ENCODE results near the gene DSCAML1. TPM values are rescaled to one million over a fixed set of nuclear protein-coding genes. Genes with fewer than 3 reads are reported as not detected.
A peak's percentile ranks its signal among the peaks of the same experiment; 100 is the strongest.

Gene DSCAML1
- total RNA-seq, 6 experiments from 2014 or later: not detected

DNA sequence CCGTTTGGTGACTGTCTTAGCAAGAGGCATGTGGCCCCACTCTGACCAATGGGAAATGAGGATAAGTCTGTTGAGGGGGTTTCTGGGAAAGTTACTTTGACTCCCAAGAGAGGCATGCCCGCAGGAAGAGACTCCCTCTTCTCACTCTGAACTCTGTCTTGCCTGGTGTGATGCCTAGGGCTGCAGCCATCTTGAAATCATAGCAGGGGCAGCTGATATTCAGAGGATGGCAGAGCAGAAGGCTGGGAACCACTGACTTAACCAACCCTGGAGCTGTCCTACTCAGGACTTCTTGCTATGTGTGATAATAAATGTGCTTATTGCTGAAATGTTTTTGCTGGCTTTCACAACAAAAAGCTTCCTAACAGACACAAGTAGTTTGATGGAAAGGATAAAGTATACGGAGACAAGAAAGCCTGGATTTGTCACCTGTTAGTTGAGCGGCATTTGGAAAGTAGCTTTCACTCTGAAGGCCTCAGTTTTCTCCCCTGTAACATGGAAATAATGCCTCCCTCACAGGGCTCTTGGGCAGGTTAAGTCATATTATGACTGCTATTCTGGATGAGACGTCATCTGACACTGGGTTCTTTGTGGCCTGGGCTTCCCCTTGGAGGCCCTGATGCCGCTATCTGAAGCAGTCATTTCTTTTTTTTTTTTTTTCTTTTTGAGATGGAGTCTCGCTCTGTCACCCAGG is 340.8 kb downstream of the DSCAML1 start:
- peaks cover 13% of the 10 kb centered on the region for H3K9me3 Mint-ChIP-seq
- H3K27me3 Mint-ChIP-seq (ENCODE audit: insufficient read depth): peaks cover 47% of the 10 kb centered on the region
- TF ChIP-seq, protein P1, sequence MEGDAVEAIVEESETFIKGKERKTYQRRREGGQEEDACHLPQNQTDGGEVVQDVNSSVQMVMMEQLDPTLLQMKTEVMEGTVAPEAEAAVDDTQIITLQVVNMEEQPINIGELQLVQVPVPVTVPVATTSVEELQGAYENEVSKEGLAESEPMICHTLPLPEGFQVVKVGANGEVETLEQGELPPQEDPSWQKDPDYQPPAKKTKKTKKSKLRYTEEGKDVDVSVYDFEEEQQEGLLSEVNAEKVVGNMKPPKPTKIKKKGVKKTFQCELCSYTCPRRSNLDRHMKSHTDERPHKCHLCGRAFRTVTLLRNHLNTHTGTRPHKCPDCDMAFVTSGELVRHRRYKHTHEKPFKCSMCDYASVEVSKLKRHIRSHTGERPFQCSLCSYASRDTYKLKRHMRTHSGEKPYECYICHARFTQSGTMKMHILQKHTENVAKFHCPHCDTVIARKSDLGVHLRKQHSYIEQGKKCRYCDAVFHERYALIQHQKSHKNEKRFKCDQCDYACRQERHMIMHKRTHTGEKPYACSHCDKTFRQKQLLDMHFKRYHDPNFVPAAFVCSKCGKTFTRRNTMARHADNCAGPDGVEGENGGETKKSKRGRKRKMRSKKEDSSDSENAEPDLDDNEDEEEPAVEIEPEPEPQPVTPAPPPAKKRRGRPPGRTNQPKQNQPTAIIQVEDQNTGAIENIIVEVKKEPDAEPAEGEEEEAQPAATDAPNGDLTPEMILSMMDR (IDR thresholded peaks at IDR 0.05): no peak
- H3K36me3 Mint-ChIP-seq (ENCODE audit: low read depth): peaks cover 8% of the 10 kb centered on the region
- H3K4me3 Mint-ChIP-seq: no peak overlapping the region
- no peak for DNase-seq
- no peak overlapping the region for H3K27ac Mint-ChIP-seq
- no peaks in the 10 kb centered on the region for H3K4me1 Mint-ChIP-seq (ENCODE audit: low read depth)

DNA sequence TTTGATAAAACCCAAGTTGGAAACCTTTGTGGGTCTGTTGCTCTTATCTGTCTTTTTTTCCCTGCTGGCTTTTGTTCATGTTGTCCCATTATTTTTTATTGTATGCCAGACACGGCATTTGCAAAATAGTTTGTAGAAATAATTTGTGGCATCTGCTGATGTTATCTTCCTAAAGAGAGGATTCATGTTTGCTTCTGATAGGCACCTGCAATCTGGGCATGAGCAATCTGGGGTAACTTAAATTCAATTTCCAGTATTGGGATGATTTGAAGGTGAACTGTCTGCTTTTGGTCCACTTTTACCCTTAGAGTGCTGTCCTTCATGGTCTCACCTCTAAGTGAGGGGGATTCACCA is 342.5 kb downstream of the DSCAML1 start:
- peaks cover 38% of the 10 kb centered on the region for H3K27me3 Mint-ChIP-seq (ENCODE audit: insufficient read depth)
- H3K4me3 Mint-ChIP-seq: no peak overlapping the region
- H3K27ac Mint-ChIP-seq: no peak overlapping the region
- TF ChIP-seq, protein P1 (IDR thresholded peaks at IDR 0.05): no peak
- no peaks in the 10 kb centered on the region for H3K4me1 Mint-ChIP-seq (ENCODE audit: low read depth)
- H3K36me3 Mint-ChIP-seq (ENCODE audit: low read depth): peaks cover 8% of the 10 kb centered on the region
- H3K9me3 Mint-ChIP-seq: peaks cover 13% of the 10 kb centered on the region
- DNase-seq: no peak

DNA sequence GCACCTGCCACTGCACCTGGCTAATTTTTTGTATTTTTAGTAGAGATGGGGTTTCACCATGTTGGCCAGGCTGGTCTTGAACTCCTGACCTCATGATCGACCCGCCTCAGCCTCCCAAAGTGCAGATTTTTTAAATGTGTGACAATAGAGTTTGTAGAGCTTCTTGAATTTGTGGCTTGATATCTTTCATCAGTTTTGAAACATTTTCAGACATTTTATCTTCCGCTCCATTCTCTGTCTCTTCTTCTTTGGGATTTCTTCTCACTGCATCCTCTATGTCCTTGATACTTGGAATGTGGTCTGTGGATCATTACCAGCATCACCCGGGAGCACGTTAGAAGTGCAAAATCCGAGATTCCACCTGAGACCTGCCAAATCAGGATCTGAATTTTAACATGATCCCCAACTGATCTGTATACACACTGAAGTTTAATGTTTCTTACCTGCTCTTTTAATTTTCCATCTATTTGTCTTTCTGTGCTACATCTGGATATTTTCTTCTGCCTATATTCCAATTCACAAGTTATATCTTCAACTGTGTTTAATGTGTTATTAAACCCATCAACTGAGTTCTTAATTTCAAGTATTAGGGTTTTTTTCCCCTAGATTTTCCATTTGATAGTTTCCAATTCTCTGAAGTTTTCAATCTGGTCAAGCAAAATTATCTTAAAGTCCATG is 343.0 kb downstream of the DSCAML1 start:
- H3K4me3 Mint-ChIP-seq: no peak overlapping the region
- peaks cover 32% of the 10 kb centered on the region for H3K27me3 Mint-ChIP-seq (ENCODE audit: insufficient read depth)
- H3K9me3 Mint-ChIP-seq: peaks cover 13% of the 10 kb centered on the region
- H3K27ac Mint-ChIP-seq: no peak overlapping the region
- peaks cover 5% of the 10 kb centered on the region; the same call in 1 of the 2 replicates for H3K4me1 Mint-ChIP-seq (ENCODE audit: low read depth)
- TF ChIP-seq, protein P1 (IDR thresholded peaks at IDR 0.05): no peak
- no peak for DNase-seq
- H3K36me3 Mint-ChIP-seq (ENCODE audit: low read depth): peaks cover 8% of the 10 kb centered on the region

DNA sequence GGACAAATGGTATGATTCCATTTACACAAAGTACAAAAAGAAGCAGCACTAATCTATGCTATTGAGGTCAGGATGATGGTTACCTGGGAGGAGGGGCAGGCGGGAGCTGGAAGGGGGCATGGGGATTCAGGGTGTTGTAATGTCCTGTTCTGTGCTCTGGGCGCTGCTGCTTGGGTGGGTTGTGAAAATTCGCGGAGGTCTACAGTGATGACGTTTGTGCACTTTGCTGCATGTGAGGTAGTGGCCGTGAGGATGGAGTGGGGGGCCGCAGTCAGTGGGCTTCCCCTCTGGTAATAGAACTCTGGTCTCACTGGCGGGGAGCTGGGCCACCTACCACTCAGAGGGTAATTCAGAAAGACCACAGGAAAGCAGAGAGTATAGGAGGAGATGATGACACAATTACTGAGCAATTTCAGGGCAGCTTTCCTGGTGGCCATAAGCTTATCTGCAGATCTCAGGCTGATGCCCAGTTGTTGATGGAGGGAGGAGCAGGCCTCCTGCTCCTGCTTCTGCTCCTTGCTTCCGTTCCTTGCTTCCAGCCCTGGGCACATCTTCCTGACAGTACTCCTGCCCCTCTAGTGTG is 347.8 kb downstream of the DSCAML1 start:
- peak; percentile 29 for DNase-seq
- no peak overlapping the region for H3K4me3 Mint-ChIP-seq
- peaks cover 5% of the 10 kb centered on the region; the same call in 1 of the 2 replicates for H3K4me1 Mint-ChIP-seq (ENCODE audit: low read depth)
- H3K27ac Mint-ChIP-seq: no peak overlapping the region
- H3K9me3 Mint-ChIP-seq: peaks cover 8% of the 10 kb centered on the region
- H3K27me3 Mint-ChIP-seq (ENCODE audit: insufficient read depth): peaks cover 30% of the 10 kb centered on the region
- TF ChIP-seq, protein P1 (IDR thresholded peaks at IDR 0.05): no peak
- H3K36me3 Mint-ChIP-seq (ENCODE audit: low read depth): peaks cover 5% of the 10 kb centered on the region

DNA sequence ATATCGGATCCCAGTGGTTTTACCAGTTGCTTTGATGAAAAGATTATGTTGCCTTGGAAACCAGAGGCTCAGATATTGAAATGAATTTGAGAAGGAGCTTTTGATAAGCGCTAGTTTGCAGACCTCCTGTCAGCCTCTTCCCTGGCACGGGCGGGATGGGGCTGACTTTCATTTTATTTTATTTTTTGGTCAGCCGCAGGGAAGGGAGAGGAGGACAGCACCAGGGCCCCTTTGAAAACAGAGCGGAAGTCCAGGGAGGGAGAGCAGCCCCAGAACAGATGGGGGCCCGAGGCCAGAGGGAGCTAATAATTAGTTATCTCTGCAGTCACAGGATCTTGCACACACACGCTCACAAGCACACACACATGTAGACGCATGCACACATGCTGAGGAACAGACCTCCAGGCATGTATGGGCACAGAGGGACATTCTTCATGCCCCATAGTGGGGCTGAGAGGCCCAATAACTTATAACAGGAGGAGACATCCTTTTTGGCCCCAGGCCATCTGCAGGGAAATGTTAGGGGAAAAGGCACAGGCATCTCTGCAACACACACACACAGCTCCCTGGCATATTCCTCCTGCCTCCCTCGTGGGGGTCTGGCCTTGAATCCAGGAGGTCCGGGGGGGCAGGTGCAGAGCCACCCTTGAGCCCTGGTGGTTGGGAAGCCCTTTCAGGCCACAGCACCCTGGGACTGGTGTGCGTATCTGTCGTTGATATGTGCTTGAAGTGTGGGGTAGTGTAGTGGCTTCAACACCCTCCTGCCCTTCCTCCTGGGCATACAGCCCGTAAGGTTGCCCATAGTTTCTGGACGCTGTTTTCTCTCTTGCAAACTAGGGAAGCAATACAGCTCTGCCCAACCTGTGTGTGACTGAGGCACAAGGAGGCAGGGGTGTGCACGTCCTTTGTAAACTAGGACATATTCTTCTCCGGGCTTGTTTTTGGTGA is 352.0 kb downstream of the DSCAML1 start:
- no peaks in the 10 kb centered on the region for H3K9me3 Mint-ChIP-seq
- TF ChIP-seq, protein P1 (IDR thresholded peaks at IDR 0.05): no peak
- H3K4me3 Mint-ChIP-seq: no peak overlapping the region
- DNase-seq: no peak
- no peak overlapping the region for H3K27ac Mint-ChIP-seq
- H3K27me3 Mint-ChIP-seq (ENCODE audit: insufficient read depth): peaks cover 38% of the 10 kb centered on the region
- no peaks in the 10 kb centered on the region for H3K36me3 Mint-ChIP-seq (ENCODE audit: low read depth)
- H3K4me1 Mint-ChIP-seq (ENCODE audit: low read depth): peaks cover 5% of the 10 kb centered on the region; the same call in 1 of the 2 replicates
